ENCODE data around the gene RO60.
A peak's percentile ranks its signal among the peaks of the same experiment; 100 is the strongest.

Gene RO60

DNA sequence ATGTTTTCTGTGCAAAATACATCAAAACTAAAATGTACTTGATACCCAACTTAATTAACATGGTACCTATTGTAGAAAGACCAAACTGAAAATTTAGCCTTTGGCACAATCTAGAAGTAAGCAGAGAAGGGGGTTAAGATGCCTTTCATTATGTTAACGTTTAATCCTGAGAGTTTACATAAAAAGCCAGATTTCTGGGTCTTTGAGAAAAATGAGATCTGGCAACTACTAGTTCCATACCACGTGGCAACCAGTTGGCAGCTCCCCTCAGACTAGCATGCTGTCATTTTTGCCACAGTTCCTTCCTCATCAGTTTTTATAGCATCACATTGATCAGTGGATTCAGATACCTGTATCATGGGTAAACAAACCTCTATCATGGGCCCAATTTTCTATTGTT is 1.5 kb downstream of the RO60 start:
- peak in 1 of 14 donors; percentile 1 for DNase-seq

DNA sequence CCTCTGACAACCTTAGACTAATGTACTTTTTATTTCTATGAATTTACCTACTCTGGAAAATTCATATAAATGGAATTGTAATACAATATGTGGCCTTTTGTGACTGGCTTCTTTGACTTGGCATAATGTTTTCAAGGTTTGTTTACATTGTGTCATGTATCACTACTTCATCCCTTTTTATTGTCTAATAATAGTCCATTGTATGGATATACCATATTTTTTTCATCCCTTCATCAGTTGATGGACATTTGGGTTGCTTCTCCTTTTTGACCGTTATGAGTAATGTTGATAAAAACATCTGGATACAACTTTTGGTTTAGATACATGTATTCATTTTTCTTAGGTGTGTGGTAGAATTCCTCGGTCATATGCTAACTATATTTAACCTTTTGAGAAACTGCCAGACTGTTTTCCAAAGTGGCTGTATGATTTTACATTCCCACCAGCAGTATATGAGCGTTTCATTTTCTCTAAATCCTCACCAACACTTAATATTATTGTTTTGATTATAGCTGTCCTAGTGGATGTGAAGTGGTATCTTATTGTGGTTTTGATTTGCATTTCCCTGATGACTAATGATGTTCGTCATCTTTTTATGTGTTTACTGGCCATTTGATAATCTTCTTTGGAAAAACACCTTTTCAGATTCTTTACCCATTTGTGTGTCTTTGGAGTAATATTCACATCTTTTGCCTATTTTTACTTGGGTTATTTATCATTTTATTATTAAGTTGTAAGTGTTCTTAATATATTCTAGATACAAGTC is 3.5 kb downstream of the RO60 start:
- no peak for DNase-seq

DNA sequence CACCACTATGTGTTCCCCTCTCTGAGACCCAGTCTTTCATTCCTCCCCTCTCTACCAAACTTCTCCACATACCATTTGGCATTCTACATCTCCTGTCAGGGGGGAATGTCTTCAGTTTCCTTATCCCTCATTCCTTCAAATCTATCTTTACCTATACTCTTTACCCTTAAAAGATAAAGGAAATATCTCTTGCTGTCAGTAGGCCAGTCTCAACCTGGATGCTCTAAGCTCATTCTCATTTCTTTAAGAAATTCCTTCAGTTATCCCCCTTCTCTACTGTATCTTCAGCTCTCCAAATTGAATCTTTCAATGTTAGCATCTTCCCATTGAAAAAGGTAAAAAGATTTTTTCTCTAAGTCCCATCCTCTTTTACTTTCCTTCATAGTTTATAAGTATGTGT is 6.5 kb downstream of the RO60 start:
- no peak for DNase-seq

DNA sequence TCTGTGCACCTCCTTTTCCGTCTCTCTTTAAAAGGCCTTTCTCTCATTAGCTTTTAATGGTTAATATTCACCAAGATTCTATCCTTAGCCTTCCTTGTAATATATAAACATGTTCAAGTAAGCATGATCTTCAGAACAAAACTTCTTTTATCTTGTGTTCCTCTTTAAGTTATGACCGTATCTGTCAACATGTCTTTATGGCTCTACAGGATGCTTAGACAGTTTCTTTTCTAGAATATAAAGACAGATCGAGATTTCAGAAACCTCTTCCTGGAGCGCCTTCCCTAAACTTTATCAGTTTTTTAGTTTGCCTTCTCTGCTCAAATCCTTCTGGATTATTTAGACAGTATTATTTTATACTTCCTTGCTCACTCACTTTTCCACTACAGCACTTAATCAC is 7.2 kb downstream of the RO60 start:
- DNase-seq = no peak

DNA sequence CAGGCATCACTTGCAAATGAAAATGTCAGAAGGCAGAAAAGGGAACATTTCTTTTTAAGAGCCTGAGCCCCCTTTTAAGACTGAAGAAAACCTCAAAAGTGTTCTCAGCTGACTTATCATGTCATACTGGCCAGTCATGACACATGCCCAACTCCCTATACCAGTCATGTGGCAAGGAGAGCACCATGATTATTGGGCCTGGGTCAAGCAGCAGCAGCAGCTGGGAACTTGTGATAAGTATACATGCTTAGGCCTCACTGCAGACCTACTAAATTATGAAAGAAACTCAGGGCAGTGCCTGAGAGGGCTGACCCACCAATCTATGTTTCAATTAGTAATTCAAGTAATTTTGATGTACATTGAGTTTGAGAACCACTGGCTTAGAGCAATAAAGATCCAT is 8.6 kb downstream of the RO60 start:
- DNase-seq = no peak

DNA sequence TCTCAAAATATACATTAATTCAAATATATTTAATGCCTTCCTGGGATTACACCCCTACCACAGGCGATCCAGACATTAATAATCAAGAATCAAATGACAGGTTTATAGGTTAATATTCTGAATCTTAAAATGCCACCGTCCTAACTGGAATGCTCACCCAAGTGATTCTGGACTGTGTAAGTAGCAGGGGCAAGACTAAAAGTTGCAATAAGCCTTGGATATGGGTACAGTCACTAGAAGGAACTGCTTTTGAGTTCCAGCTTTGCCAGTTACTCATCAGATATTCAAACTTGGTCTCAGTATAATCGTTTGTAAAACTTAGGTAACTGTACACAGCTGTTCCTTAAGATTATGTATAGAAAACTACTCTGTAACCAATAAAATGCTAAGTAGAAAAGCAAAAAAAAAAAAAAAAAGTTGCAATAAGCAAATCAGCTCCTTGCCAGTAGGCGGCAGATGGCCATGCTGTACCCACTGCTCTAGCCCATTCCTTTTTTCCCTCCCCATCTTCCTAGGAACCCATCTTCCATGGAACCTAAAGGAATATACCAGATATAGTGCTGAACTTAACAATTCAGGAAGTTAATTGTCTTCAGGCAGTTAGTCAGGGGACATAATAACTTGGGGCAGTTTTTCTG is 10.5 kb downstream of the RO60 start:
- no peak for DNase-seq

DNA sequence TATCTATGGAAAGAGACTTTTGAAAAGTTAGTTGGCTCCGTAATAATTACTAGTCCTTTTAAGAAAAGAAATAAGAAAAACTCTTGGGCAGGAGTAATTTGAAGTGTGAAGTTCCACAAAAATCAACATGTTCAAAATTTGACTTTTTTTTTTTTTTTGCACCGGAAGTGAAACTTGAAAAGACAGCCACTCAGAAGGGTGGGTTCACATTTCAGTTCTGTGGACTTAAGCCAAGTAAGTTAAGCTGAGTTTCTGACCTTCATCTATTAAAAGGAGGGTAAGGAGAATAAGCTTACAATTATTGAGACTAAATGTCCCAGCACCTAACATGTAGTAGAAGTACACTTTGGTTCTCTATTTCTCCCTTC is 11.0 kb downstream of the RO60 start:
- DNase-seq = no peak

DNA sequence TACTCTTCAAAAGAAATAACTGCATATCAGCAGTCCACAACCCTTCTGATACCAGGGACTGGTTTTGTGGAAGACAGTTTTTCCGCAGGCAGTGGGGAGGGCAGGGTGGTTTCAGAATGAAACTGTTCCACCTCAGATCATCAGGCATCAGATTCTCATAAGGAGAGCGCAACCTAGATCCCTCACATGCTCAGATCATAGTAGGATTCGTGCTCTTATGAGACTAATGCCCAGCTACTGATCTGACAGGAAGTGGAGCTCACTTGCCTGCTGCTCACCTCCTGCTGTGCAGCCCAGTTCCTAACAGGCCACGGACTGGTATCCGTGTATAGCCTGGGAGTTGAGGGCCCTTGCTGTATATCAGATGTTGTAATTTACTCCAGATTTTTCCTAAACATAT is 11.5 kb downstream of the RO60 start:
- no peak for DNase-seq

DNA sequence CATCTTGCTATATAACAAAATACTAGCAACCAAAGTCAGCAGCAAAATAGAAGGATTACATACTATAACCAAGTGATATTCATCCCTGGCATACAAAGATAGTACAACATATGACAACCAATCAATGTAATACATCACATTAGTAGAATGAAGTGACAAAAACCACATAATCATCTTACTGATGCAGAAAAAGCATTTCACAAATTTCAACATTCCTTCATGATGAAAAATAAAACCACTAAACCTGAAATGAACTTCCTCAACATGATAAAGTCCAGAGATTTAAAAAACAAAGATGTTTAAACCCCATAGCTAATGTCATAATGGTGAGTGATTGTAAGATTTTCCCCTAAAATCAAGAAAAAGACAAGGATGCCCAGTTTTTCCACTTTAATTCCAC is 18.6 kb downstream of the RO60 start:
- no peak for DNase-seq

DNA sequence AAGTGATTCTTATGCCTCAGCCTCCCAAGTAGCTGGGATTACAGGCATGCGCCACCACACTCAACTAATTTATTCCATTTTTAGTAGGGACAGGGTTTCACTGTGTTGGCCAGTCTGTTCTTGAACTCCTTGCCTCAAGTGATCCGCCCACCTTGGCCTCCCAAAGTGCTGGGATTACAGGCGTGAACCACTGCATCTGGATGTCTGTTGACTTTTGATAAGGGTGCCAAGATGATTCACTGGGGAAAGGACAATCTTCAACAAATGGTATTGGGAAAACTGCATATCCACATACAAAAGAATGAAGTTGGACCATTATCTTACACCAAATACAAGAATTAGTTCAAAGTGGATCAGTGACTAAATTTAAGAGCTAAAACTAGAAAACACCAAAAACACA is 19.8 kb downstream of the RO60 start:
- no peak for DNase-seq

DNA sequence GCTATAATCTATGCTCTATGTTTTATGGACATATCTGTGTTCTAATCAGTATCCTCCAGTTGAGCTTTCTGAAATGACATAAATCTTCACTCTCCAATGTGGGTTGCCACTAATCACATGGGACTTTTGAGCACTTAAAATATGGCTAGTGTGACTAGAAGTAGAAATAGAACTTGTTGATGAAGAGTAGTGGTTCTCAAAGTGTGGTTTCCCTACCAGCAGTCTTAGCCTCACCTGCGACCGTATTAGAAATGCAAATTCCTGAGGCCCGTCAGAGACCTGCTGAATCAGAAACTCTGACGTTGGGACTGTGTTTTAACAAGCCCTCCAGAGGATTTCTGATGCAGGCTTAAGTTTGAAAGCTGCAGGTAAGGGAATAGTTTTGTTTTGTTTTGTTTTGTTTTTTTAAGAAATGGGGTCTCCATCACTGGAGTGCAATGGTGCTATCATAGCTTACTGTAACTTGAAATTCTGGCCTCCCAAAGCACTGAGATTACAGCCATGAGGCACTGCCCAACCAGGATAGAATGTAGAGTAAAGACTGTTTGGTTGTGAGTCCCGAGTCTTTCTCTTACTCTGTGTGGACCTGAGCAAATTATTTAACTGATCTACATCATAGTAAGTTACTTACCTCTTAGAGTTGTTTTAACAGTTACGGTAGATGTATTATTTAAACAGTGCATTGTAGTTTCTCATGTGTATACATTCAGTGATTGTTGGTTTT is 24.1 kb downstream of the RO60 start:
- no peak for DNase-seq

DNA sequence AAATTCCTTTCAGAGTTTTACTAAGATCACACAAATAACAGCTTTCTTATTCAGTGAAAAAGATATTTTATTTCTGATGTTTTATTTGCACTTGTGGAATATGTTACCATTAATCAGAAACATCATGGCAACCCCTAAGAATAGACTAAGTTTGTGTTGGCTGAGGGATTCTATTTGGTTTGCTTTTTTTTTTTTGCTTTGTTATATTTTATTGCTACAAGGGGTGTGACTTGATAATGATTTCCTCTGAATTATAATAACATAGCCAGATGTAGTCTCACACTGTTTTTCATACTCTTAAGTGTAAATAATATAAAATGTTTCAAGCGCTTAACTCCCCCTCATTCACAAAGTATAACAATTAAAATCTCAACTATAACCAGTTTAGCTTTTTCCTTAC is 25.9 kb downstream of the RO60 start:
- no peak for DNase-seq

DNA sequence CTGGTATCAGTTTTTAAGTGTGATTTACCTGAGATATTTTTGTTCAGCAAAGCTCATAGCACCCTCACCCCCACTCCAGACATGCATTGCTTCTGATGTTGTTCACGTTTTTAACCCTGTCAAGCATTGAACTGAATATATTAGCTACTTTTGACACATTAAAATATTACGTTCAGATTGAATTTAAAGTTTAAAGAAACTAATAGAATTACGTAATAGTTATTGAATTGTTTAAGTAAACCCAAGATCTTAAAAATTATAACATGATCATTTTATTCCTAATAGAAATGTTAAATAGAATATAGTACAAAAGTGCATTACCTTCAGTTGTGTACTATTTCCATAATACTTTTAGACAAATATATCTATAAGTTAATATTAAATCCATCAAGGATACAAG is 26.9 kb downstream of the RO60 start:
- DNase-seq = no peak

DNA sequence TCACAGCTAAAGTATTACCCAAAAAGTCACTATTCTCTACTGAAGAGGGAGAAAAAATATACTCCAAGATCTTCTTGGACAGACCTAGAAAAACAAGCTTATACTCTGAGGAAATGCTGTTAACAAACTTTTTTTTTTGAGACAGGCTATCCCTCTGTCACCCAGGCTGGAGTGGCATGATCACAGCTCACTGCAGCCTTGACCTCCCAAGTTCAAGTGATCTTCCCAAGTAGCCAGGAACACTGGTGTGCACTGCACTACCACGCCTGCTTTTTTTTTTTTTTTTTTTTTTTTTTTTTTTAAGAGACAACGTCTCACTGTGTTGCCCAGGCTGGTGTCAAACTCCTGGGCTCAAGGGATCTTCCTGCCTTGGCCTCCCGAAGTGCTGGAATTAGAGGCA is 28.5 kb downstream of the RO60 start:
- DNase-seq = no peak

DNA sequence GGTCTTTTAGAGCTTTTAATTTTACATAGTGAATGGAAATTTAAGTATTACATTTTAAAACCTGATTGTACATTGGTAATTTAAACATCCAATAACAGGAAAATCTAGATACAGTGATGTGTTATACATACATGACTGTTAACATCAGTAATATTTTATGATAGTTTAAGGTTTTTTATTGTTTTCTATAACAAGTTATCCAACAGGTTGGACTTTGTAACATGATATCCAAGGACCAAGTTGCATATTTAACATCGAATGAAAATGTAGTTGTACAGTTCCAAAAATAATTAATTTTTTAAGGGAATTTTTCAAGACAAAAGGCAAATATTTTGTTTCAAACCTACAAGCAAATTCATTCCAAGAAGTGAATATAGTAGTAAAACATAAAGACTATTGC is 31.5 kb downstream of the RO60 start:
- DNase-seq = no peak

DNA sequence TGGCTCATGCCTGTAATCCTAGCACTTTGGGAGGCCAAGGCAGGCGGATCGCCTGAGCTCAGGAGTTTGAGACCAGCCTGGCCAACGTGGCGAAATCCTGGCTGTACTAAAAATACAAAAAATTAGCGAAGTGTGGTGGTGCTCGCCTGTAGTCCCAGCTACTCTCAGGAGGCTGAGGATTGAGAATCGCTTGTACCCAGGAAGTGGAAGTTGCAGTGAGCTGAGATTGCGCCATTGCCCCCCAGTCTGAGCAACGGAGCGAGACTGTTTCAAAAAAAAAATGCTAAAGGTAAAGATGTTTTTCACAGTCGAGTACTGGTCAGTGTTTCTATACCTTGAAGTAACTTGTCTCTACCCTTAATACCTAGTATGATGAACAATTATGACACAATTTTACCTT is 34.7 kb downstream of the RO60 start:
- no peak for DNase-seq

DNA sequence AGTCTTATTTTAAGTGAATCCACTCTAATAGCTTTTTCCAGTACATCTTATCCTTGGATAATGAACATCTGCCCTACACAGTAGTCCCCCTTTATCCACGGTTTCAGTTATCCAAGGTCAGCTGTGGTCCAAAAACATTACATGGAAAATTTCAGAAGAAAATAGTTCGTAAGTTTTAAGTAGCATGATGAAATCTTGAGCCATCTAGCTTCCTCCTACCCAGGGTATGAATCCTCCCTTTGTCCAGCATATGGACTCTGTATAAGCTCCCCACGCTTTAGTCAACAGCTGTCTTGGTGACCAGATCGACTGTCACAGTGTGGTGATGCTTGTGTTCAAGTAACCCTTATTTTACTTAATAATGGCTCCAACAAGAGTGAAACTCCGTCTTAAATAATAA is 43.2 kb downstream of the RO60 start:
- no peak for DNase-seq

DNA sequence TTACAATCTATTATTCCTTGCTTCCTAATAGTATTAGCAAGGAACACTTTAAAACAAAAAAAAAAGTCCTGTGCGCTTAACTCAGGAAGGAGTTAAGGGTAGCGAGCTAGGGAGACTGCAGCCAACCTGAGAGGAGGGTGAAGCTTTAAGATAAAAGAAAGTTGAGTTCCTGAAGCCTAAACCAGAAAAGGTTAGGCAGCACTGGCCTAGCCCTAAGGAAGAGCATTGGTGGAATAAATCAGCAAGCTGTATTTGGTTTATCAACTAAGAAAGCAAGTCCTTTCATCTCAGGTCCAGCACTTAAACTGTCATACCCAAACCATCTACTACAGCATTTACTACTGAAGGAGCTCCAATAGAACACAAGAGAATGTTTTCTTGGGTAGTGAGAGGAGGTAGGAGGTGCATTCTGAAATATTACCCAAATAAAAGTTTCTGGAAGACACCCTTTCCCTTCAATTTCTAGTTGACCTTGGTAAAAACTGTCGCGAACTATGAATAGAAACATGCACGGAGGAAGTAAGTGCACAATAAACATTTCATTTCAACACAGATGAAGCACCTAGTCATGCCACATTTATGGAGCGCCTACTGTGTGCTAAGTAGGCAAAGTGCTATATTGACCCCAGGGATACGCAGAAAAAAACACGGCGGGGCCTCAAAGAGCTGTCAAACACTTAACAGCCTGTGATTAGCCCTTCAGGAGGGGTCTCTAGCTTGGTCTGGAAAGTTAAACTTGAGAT is 44.5 kb downstream of the RO60 start:
- DNase-seq = no peak

DNA sequence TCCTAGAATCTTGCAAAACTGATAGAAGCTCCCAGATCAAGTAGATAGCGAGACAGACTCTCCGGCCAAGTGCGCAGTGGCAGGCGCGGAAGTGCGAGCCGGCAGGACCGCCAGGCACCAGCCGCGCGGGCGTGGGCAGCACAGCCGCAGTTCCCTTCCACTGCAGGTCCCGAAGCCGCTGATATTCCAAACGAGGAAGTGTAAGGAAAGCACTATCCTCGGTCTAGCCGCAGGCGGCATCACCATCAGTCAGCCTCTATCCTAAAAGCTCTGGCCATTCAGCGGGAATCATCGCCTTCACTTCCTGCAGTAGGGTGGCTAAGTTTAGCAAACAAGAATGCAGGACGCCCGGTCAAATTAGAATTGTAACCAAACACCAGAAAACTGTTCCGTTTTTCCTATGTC is 45.1 kb downstream of the RO60 start:
- DNase-seq = peak in 11 of 14 donors; percentile 21 to 73 (median 49)

DNA sequence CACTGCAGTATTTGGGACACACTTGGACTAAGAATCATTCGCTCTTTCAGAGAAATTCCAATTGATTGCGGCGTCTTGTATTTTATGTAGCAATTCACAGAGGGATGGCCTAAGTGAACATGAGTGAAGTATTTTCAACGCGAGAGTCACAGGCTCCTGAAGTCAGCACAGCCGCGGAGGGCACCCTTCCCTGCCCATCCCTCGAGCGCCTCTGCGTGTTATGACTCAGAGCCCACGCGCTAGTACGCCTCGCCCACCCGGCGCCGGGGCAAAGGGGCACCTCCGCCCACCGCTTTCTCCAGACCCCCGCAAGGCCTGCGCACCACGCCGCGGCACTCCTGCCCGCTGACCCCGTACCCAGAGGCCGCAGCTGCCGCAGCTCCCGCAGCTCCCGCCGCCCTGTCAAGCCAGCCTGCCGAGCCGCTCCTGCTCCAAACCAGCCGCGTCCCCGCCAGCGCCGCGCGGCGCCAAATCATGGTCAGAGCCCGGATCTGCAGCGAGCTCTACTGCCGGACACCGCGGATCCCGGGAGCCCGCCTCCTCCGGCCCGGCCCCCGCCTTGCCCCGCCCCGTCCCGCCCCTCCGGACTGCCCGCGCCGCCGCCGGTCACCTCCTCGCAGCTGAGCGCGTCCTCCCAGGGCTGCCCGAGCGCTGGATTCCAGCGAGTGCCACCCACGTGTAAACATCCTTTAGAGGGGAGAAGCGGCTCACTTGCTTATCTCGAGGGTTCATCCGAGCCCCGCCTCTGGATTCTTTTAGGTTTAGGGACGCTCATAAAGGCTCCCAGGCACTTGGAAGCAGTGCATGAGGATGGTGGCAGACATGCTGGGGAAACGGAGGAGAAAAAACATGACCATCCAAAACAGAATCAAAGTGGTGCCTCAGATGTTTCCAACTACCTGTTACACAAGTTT is 45.8 kb downstream of the RO60 start, which contains the start of gene GLRX2:
Gene GLRX2, minus strand, starts transcription at position 508 of the 914 bp plus-strand sequence. Its CDS starts 32 bp downstream, at position 476.
- DNase-seq = peak; percentile 59 to 94 (median 85)

DNA sequence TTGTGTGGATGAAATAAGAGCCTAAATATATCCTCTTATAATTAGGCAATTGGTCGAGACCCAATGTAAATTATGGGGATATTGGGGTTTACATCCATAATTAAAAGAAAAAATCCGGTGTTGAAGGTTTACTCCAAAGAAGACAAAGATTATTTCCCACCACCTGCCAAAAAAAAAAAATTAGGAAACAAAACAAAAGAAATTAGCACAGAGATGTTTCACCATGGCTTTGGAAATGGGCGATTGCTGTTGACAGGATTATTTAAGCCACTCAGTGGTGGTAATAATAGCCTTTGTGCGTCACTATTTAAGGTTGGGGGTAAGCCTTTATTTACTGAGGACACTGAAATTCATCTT is 46.4 kb downstream of the RO60 start:
- no peak for DNase-seq

DNA sequence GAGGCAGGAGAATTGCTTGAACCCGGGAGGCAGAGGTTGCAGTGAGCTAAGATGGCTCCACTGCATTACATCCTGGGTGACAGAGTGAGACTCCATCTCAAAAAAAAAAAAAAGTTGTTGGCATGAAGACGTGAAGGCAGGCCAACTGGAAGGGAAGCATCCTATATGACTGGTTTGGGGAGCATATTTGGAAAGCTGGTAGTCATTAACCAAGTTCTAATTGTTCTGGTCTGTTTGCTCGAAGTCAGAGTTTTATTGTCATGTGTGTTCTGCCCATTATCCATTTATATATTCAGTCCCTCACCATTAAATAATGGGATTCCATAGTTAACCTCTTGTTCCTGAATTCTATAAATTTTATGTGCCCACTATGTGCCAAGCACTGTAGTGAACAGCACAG is 49.1 kb downstream of the RO60 start:
- no peak for DNase-seq
